Measurements from ENCODE around the gene FGF18. TPM values are rescaled to one million over a fixed set of nuclear protein-coding genes. Genes with fewer than 3 reads are reported as not detected.

Gene FGF18
- total and polyA plus RNA-seq, 2 donors (not counting 3 experiments of a cell fraction or from before 2014, with no cell fraction given), result 0.04 to 0.27 TPM

GRCh38 chr5:171492781-171493180 lies 73.3 kb downstream of the FGF18 start:
- H4K20me1 ChIP-seq (replicated peaks; ENCODE audit: control insufficient read depth, extremely low read depth, insufficient read depth, low read length), result no peaks in the 10 kb centered on the region
- no peak overlapping the region for H3K4me2 ChIP-seq (ENCODE audit: insufficient read depth, low read length)
- TF ChIP-seq, protein P1, sequence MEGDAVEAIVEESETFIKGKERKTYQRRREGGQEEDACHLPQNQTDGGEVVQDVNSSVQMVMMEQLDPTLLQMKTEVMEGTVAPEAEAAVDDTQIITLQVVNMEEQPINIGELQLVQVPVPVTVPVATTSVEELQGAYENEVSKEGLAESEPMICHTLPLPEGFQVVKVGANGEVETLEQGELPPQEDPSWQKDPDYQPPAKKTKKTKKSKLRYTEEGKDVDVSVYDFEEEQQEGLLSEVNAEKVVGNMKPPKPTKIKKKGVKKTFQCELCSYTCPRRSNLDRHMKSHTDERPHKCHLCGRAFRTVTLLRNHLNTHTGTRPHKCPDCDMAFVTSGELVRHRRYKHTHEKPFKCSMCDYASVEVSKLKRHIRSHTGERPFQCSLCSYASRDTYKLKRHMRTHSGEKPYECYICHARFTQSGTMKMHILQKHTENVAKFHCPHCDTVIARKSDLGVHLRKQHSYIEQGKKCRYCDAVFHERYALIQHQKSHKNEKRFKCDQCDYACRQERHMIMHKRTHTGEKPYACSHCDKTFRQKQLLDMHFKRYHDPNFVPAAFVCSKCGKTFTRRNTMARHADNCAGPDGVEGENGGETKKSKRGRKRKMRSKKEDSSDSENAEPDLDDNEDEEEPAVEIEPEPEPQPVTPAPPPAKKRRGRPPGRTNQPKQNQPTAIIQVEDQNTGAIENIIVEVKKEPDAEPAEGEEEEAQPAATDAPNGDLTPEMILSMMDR (IDR thresholded peaks at IDR 0.05; ENCODE audit: extremely low read depth in 1 of 2, insufficient read depth in 1 of 2, low read depth in 1 of 2, low read length in 2 of 2), result no peak
- no peaks in the 10 kb centered on the region for H3K9me3 ChIP-seq (replicated peaks; ENCODE audit: control insufficient read depth, insufficient read depth, low read length)
- peaks cover 8% of the 10 kb centered on the region for H3K4me1 ChIP-seq (ENCODE audit: control insufficient read depth, extremely low read depth, insufficient read depth, low read length)
- dilution Hi-C loops (cut with MboI; ENCODE audit: extremely low pct_ligation_motif_present, low sequenced_read_pairs), result no loop called here
- DNase-seq (ENCODE audit: low read depth, low spot score) (no peak), FAIRE-seq (no peak)
- no peak overlapping the region for H3K9ac ChIP-seq (replicated peaks; ENCODE audit: extremely low read depth, insufficient read depth, low read length)
- POLR2A ChIA-PET, result no interaction called here
- no peak overlapping the region for H3K4me3 ChIP-seq (replicated peaks in 1 of 3; ENCODE audit: insufficient read depth in 1 of 3, low read depth in 1 of 3, low read length in 3 of 3)
- no TSS peak for BruUV-seq (replicated peaks)
- no peak overlapping the region for H3K27ac ChIP-seq (ENCODE audit: insufficient read depth, low read depth, low read length)
- intact Hi-C loops (cut with micrococcal nuclease), result no loop called here
- H3K36me3 ChIP-seq (ENCODE audit: control insufficient read depth in 2 of 2, extremely low read depth in 1 of 2, insufficient read depth in 2 of 2, low read length in 2 of 2), result no peaks in the 10 kb centered on the region
- H3K9me1 ChIP-seq (replicated peaks; ENCODE audit: control insufficient read depth, extremely low read depth, insufficient read depth, low read length), result no peaks in the 10 kb centered on the region
- H3K27me3 ChIP-seq (ENCODE audit: control insufficient read depth in 2 of 2, insufficient read depth in 2 of 2, low read length in 2 of 2), result peaks cover 2 to 3% of the 10 kb centered on the region in 2 experiments
- CTCF ChIA-PET, result no interaction called here
- no peaks in the 10 kb centered on the region for H3K79me2 ChIP-seq (ENCODE audit: control insufficient read depth, insufficient read depth, low read length)
- no peak overlapping the region for H2AFZ ChIP-seq (ENCODE audit: low read depth, low read length)

DNA sequence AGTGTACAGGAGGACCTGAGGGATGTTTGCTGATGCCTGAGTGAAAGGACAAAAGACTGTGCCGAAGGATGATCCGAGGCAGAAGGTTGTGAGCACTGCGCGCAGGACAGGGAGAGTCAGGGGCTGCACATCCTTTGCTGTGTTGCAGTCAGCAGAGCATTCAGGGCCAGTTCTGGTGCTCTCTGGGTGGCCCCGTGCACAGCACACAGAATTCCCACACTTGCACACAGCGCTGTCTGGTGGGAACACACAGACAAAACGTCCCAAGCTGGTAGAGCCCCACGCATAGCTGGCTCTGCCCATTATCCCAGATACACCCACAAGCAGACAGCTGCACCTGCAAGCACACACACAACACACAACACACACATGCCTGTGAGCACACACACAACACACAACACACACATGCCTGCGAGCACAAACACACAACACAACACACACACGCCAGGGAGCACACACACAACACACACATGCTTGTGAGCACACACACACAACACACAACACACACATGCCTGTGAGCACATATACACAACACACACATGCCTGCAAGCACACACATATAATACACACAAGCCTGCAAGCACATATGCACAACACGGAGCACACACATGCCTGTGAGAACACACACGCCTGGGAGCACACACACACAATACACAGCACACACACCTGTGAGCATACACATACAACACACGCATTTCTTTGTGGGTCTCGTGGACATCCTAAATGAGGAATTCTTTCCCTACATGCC lies 74.4 kb downstream of the FGF18 start:
- Histone ChIP-seq H3K4me1 (ENCODE audit: control insufficient read depth, extremely low read depth, insufficient read depth, low read length) (peaks cover 8% of the 10 kb centered on the region), H3K9me1 (replicated peaks; ENCODE audit: control insufficient read depth, extremely low read depth, insufficient read depth, low read length) (no peaks in the 10 kb centered on the region), H3K27me3 (ENCODE audit: control insufficient read depth in 2 of 2, insufficient read depth in 2 of 2, low read length in 2 of 2) (peaks cover 0 to 3% of the 10 kb centered on the region in 2 experiments), H3K4me3 (replicated peaks in 1 of 3; ENCODE audit: insufficient read depth in 1 of 3, low read depth in 1 of 3, low read length in 3 of 3) (no peak overlapping the region), H3K79me2 (ENCODE audit: control insufficient read depth, insufficient read depth, low read length) (no peaks in the 10 kb centered on the region), H3K4me2 (ENCODE audit: insufficient read depth, low read length) (no peak overlapping the region), H3K36me3 (ENCODE audit: control insufficient read depth in 2 of 2, extremely low read depth in 1 of 2, insufficient read depth in 2 of 2, low read length in 2 of 2) (no peaks in the 10 kb centered on the region), H3K9me3 (replicated peaks; ENCODE audit: control insufficient read depth, insufficient read depth, low read length) (no peaks in the 10 kb centered on the region), H2AFZ (ENCODE audit: low read depth, low read length) (no peak overlapping the region), H3K27ac (ENCODE audit: insufficient read depth, low read depth, low read length) (no peak overlapping the region), H3K9ac (replicated peaks; ENCODE audit: extremely low read depth, insufficient read depth, low read length) (no peak overlapping the region), H4K20me1 (replicated peaks; ENCODE audit: control insufficient read depth, extremely low read depth, insufficient read depth, low read length) (no peaks in the 10 kb centered on the region)
- DNase-seq (ENCODE audit: low read depth, low spot score), result no peak
- no peak for FAIRE-seq
- BruUV-seq (replicated peaks), result no TSS peak
- TF ChIP-seq, protein P1 (IDR thresholded peaks at IDR 0.05; ENCODE audit: extremely low read depth in 1 of 2, insufficient read depth in 1 of 2, low read depth in 1 of 2, low read length in 2 of 2), result no peak
- TF ChIP-seq POLR2A (IDR thresholded peaks at IDR 0.05; ENCODE audit: low read depth, low read length) (no peak), MYC (IDR thresholded peaks at IDR 0.05; ENCODE audit: low read depth, low read length) (no peak), GATA2 (IDR thresholded peaks at IDR 0.05; ENCODE audit: insufficient read depth, insufficient read length, low read depth, low read length) (no peak), EZH2 (IDR thresholded peaks at IDR 0.05; ENCODE audit: borderline replicate concordance, low read depth, low read length, severe bottlenecking) (no peak), JUN (IDR thresholded peaks at IDR 0.05; ENCODE audit: borderline replicate concordance, insufficient read depth, insufficient read length, low read depth) (no peak), FOS (IDR thresholded peaks at IDR 0.05; ENCODE audit: borderline replicate concordance, insufficient read depth, low read length) (no peak), POLR2AphosphoS5 (IDR thresholded peaks at IDR 0.05; ENCODE audit: insufficient read depth, low read depth, low read length) (no peak)
- TF ChIP-seq, protein P2, sequence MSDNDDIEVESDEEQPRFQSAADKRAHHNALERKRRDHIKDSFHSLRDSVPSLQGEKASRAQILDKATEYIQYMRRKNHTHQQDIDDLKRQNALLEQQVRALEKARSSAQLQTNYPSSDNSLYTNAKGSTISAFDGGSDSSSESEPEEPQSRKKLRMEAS (IDR thresholded peaks at IDR 0.05; ENCODE audit: insufficient read depth, insufficient read length), result no peak
- dilution Hi-C loops (cut with MboI; ENCODE audit: extremely low pct_ligation_motif_present, low sequenced_read_pairs) (no loop called here), intact Hi-C loops (cut with micrococcal nuclease) (no loop called here)
- ChIA-PET POLR2A (interaction anchor here (0.9 kb wide), 1 partner anchor 78 kb away, joined by 3 read pairs; no protein-coding TSS in a partner anchor), CTCF (interaction anchor here (0.7 to 2.7 kb wide), 2 partner anchors 10 to 565 kb away, joined by 4 to 14 read pairs; no protein-coding TSS in a partner anchor)

Data from endothelial cell of umbilical vein (primary cell).